ENCODE measurements around the gene RTN4R. TPM values are rescaled to one million over a fixed set of nuclear protein-coding genes. Genes with fewer than 3 reads are reported as not detected.

The RTN4R gene
- polyA plus RNA-seq, 1 of the 3 experiments (the other 2 are of a cell fraction) = 0.23 TPM

- 24% methylated on average over 2 of the region's 7 CpGs for WGBS (ENCODE audit: low lambda C conversion rate)
- no peaks in the 10 kb centered on the region for H4K20me1 ChIP-seq (ENCODE audit: insufficient read depth)
- ChIA-PET CTCF (interaction anchor here (1.8 kb wide), 1 partner anchor 119 kb away, joined by 9 read pairs; no protein-coding TSS in a partner anchor), POLR2A (no interaction called here)
- H3K27ac ChIP-seq (ENCODE audit: low read depth in 2 of 2, low read length in 1 of 2) = no peak overlapping the region
- DNase-seq = no peak
- no peaks in the 10 kb centered on the region for H3K79me2 ChIP-seq (ENCODE audit: insufficient read depth)
- H3K4me2 ChIP-seq = no peak overlapping the region
- no peaks in the 10 kb centered on the region for H3F3A ChIP-seq (replicated peaks; ENCODE audit: insufficient read depth)
- no peaks in the 10 kb centered on the region for H3K27me3 ChIP-seq (ENCODE audit: insufficient read depth)
- H3K4me3 ChIP-seq (ENCODE audit: low read depth in 2 of 2, low read length in 1 of 2) = no peak overlapping the region
- no peak overlapping the region for H2AFZ ChIP-seq (ENCODE audit: low read depth)
- H3K9me3 ChIP-seq = no peaks in the 10 kb centered on the region
- H3K9me2 ChIP-seq = no peaks in the 10 kb centered on the region
- H3K4me1 ChIP-seq (ENCODE audit: control insufficient read depth in 1 of 2, insufficient read depth in 2 of 2, low read depth in 1 of 2, low read length in 1 of 2) = peaks cover 0 to 4% of the 10 kb centered on the region in 2 experiments; a peak in 1 of 4 replicates
- H3K36me3 ChIP-seq (replicated peaks in 1 of 2; ENCODE audit: control insufficient read depth in 1 of 2, insufficient read depth in 2 of 2, low read length in 1 of 2) = no peaks in the 10 kb centered on the region
- H3K9ac ChIP-seq = no peak overlapping the region
- TF ChIP-seq RAD21 (IDR thresholded peaks at IDR 0.05; ENCODE audit: low read length) (no peak), TCF12 (IDR thresholded peaks at IDR 0.05) (no peak), GATA2 (CRISPR knock-in tag; IDR thresholded peaks at IDR 0.05) (no peak), USF2 (IDR thresholded peaks at IDR 0.05; ENCODE audit: borderline replicate concordance, low read depth, low read length) (no peak), NFIC (IDR thresholded peaks at IDR 0.05; ENCODE audit: borderline replicate concordance) (no peak), POLR2AphosphoS5 (IDR thresholded peaks at IDR 0.05; ENCODE audit: low read depth, low read length) (no peak), MXI1 (IDR thresholded peaks at IDR 0.05; ENCODE audit: low read depth, low read length) (no peak), SMC3 (IDR thresholded peaks at IDR 0.05; ENCODE audit: low read depth, low read length) (no peak), SIN3A (IDR thresholded peaks at IDR 0.05; ENCODE audit: borderline replicate concordance, low read depth, low read length) (no peak), YY1 (IDR thresholded peaks at IDR 0.05; ENCODE audit: low read depth) (no peak), GABPA (IDR thresholded peaks at IDR 0.05; ENCODE audit: low read depth) (no peak), FOXM1 (IDR thresholded peaks at IDR 0.05; ENCODE audit: low read depth) (no peak), ELF1 (IDR thresholded peaks at IDR 0.05) (no peak), FOXJ3 (CRISPR knock-in tag; IDR thresholded peaks at IDR 0.05) (no peak)
- TF ChIP-seq, protein P1, sequence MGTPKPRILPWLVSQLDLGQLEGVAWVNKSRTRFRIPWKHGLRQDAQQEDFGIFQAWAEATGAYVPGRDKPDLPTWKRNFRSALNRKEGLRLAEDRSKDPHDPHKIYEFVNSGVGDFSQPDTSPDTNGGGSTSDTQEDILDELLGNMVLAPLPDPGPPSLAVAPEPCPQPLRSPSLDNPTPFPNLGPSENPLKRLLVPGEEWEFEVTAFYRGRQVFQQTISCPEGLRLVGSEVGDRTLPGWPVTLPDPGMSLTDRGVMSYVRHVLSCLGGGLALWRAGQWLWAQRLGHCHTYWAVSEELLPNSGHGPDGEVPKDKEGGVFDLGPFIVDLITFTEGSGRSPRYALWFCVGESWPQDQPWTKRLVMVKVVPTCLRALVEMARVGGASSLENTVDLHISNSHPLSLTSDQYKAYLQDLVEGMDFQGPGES (IDR thresholded peaks at IDR 0.05; ENCODE audit: low read depth, low read length) = no peak
- TF ChIP-seq, protein P2, sequence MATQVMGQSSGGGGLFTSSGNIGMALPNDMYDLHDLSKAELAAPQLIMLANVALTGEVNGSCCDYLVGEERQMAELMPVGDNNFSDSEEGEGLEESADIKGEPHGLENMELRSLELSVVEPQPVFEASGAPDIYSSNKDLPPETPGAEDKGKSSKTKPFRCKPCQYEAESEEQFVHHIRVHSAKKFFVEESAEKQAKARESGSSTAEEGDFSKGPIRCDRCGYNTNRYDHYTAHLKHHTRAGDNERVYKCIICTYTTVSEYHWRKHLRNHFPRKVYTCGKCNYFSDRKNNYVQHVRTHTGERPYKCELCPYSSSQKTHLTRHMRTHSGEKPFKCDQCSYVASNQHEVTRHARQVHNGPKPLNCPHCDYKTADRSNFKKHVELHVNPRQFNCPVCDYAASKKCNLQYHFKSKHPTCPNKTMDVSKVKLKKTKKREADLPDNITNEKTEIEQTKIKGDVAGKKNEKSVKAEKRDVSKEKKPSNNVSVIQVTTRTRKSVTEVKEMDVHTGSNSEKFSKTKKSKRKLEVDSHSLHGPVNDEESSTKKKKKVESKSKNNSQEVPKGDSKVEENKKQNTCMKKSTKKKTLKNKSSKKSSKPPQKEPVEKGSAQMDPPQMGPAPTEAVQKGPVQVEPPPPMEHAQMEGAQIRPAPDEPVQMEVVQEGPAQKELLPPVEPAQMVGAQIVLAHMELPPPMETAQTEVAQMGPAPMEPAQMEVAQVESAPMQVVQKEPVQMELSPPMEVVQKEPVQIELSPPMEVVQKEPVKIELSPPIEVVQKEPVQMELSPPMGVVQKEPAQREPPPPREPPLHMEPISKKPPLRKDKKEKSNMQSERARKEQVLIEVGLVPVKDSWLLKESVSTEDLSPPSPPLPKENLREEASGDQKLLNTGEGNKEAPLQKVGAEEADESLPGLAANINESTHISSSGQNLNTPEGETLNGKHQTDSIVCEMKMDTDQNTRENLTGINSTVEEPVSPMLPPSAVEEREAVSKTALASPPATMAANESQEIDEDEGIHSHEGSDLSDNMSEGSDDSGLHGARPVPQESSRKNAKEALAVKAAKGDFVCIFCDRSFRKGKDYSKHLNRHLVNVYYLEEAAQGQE (IDR thresholded peaks at IDR 0.05; ENCODE audit: low read depth, low read length) = no peak
- TF ChIP-seq, protein P3, sequence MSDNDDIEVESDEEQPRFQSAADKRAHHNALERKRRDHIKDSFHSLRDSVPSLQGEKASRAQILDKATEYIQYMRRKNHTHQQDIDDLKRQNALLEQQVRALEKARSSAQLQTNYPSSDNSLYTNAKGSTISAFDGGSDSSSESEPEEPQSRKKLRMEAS (IDR thresholded peaks at IDR 0.05; ENCODE audit: low read depth) = no peak
Measured at GRCh38 chr22:20276468-20276867, 8.3 kb upstream of the RTN4R start.
